ENCODE measurements around the gene ANTKMT. TPM values are rescaled to one million over a fixed set of nuclear protein-coding genes. Genes with fewer than 3 reads are reported as not detected.

ANTKMT gene
- total and polyA plus RNA-seq, 2 of the 8 experiments (the other 6 are each of a cell fraction or from before 2014, with no cell fraction given), result 26.5 to 26.6 TPM

GRCh38 chr16:762595-763268 is 41.8 kb downstream of the ANTKMT start:
- H2AFZ ChIP-seq (ENCODE audit: low read length), result no peak overlapping the region
- 0 out of 2 replicates have a peak overlapping the region, but pooled peaks have one; percentile 68 for H2BK5ac ChIP-seq (ENCODE audit: low read depth, low read length)
- no peak overlapping the region for H3K4ac ChIP-seq (replicated peaks; ENCODE audit: insufficient read length, low read depth, low read length)
- no peak overlapping the region for H3K56ac ChIP-seq (replicated peaks; ENCODE audit: insufficient read length, low read depth, low read length)
- no peak overlapping the region for H3K9ac ChIP-seq (replicated peaks in 1 of 4; ENCODE audit: extremely low read depth in 1 of 4, low read depth in 3 of 4, low read length in 3 of 4)
- no peak overlapping the region for H3K27ac ChIP-seq (ENCODE audit: low read depth, low read length)
- FAIRE-seq (no peak), DNase-seq (ENCODE audit: low read depth in 1 of 2, low spot score in 2 of 2) (no peak)
- ChIA-PET CTCF (ENCODE audit: partially characterized antibody) (interaction anchor here (0.5 to 5.0 kb wide), 8 partner anchors 14 to 183 kb away, joined by 3 to 38 read pairs (median 4); partner anchors contain the start of gene CIAO3), POLR2A (ENCODE audit: partially characterized antibody) (interaction anchor here (0.8 to 2.9 kb wide), 6 partner anchors 10 to 56 kb away, joined by 3 to 8 read pairs (median 5); no protein-coding TSS in a partner anchor)
- no peak overlapping the region for H3K14ac ChIP-seq (ENCODE audit: insufficient read length)
- no peak overlapping the region for H4K5ac ChIP-seq (ENCODE audit: insufficient read length, low read depth, low read length)
- H3K79me2 ChIP-seq (ENCODE audit: control insufficient read depth in 1 of 2, insufficient read depth in 2 of 2, low read length in 2 of 2), result no peaks in the 10 kb centered on the region
- no peak overlapping the region for H3K23ac ChIP-seq (ENCODE audit: insufficient read length)
- H4K20me1 ChIP-seq (replicated peaks in 1 of 2; ENCODE audit: control insufficient read depth in 1 of 2, insufficient read depth in 2 of 2, low read length in 2 of 2), result no peaks in the 10 kb centered on the region
- H3K9me3 ChIP-seq (ENCODE audit: insufficient read depth in 2 of 2, low read depth in 1 of 2, low read length in 1 of 2), result no peaks in the 10 kb centered on the region
- 85% methylated on average over 12 of the region's 17 CpGs; no CpG with 5 or more reads in 1 of the 2 experiments for WGBS, 2 experiments (ENCODE audit: extremely low coverage in 1 of 2, insufficient coverage in 1 of 2, insufficient read length in 1 of 2, insufficient replicate concordance in 2 of 2, low coverage in 1 of 2, low lambda C conversion rate in 2 of 2, missing lambda C conversion rate in 1 of 2)
- H3K4me1 ChIP-seq (replicated peaks in 1 of 4; ENCODE audit: control insufficient read depth in 3 of 4, insufficient read depth in 4 of 4, low read length in 3 of 4), result peaks cover 0 to 2% (median 0%) of the 10 kb centered on the region in 4 experiments; a peak in 1 of 7 replicates
- H3K4me3 ChIP-seq (ENCODE audit: extremely low read depth in 1 of 4, insufficient read depth in 2 of 4, low read depth in 3 of 4, low read length in 4 of 4), result no peak overlapping the region
- no peak overlapping the region for H3K4me2 ChIP-seq (ENCODE audit: insufficient read depth in 1 of 2, low read depth in 2 of 2, low read length in 2 of 2)
- H3K27me3 ChIP-seq (replicated peaks in 1 of 4; ENCODE audit: control insufficient read depth in 3 of 4, extremely low read depth in 1 of 4, insufficient read depth in 3 of 4, low read length in 3 of 4), result no peaks in the 10 kb centered on the region
- H3K23me2 ChIP-seq (ENCODE audit: low read depth, low read length), result no peaks in the 10 kb centered on the region
- H4K91ac ChIP-seq (replicated peaks; ENCODE audit: insufficient read length, low read length), result no peak overlapping the region
- H2AK5ac ChIP-seq (ENCODE audit: low read depth, low read length), result no peak overlapping the region
- no peak overlapping the region for H2BK15ac ChIP-seq (ENCODE audit: low read length)
- no peak overlapping the region for H2BK120ac ChIP-seq (replicated peaks; ENCODE audit: low read depth, low read length)
- H3K79me1 ChIP-seq (ENCODE audit: low read depth, low read length), result no peaks in the 10 kb centered on the region
- no peak overlapping the region for H2BK12ac ChIP-seq (ENCODE audit: low read depth, low read length)
- peak overlapping the region; percentile 25; the same call in 1 of the 2 replicates for H4K8ac ChIP-seq (ENCODE audit: extremely low read depth, insufficient read depth, low read length)
- no peak overlapping the region for H3K18ac ChIP-seq (ENCODE audit: extremely low read depth, low read length)
- H3K36me3 ChIP-seq (ENCODE audit: control insufficient read depth in 2 of 4, insufficient read depth in 4 of 4, low read length in 3 of 4), result no peaks in the 10 kb centered on the region
- H2BK20ac ChIP-seq (ENCODE audit: low read length), result no peak overlapping the region
- TF ChIP-seq SIRT6 (IDR thresholded peaks at IDR 0.05; ENCODE audit: low read length) (no peak), CTBP2 (IDR thresholded peaks at IDR 0.05; ENCODE audit: borderline replicate concordance, insufficient read depth, insufficient read length, low read length) (no peak), SP2 (IDR thresholded peaks at IDR 0.05; ENCODE audit: low read length) (no peak), SUZ12 (IDR thresholded peaks at IDR 0.05; ENCODE audit: low read length) (no peak), TEAD4 (IDR thresholded peaks at IDR 0.05; ENCODE audit: low read depth, low read length) (no peak), BCL11A (IDR thresholded peaks at IDR 0.05; ENCODE audit: low read depth in 2 of 2, low read length in 2 of 2) (no peak), HDAC6 (IDR thresholded peaks at IDR 0.05; ENCODE audit: low read depth, low read length) (no peak), CHD2 (IDR thresholded peaks at IDR 0.05; ENCODE audit: low read length) (no peak), NRF1 (IDR thresholded peaks at IDR 0.05; ENCODE audit: low read depth, low read length) (no peak), NANOG (IDR thresholded peaks at IDR 0.05; ENCODE audit: insufficient read depth, low read depth, low read length, poor library complexity, severe bottlenecking) (no peak), RBBP5 (IDR thresholded peaks at IDR 0.05; ENCODE audit: borderline replicate concordance, low read depth, low read length) (no peak), SIX5 (IDR thresholded peaks at IDR 0.05; ENCODE audit: low read depth, low read length) (no peak), CBX5 (IDR thresholded peaks at IDR 0.05; ENCODE audit: low read depth, low read length) (no peak), KDM5A (IDR thresholded peaks at IDR 0.05; ENCODE audit: low read length) (no peak)
